Endometrium (tissue), 2 donors: ENCODE results near the gene EYS.
"Not testable (repeated sequence)": the region's sequence is repeated elsewhere in the genome, so short reads cannot be mapped to it uniquely, and the experiment has no call there.

Source experiments
- FAIRE-seq: peaks from 2 replicates; lab custom pipeline; 2012; peaks lifted over from hg19 to GRCh38; lab: Jason Lieb, UNC
- donor health status: control.
- donor health status: control.

EYS gene

GRCh38 chr6:64467656-64468055 is 1239.4 kb downstream of the EYS start:
- no peak for FAIRE-seq

- FAIRE-seq, result no peak
Measured at GRCh38 chr6:64459411-64459944, 1247.5 kb downstream of the EYS start.

GRCh38 chr6:64448101-64448500 is 1258.9 kb downstream of the EYS start:
- not testable (repeated sequence) for FAIRE-seq

GRCh38 chr6:64445038-64445437 is 1262.0 kb downstream of the EYS start:
- no peak for FAIRE-seq

- no peak for FAIRE-seq
Measured at GRCh38 chr6:64439274-64439673, 1267.8 kb downstream of the EYS start.

GRCh38 chr6:64437996-64438395 is 1269.0 kb downstream of the EYS start:
- FAIRE-seq, result no peak

- no peak for FAIRE-seq
Measured at GRCh38 chr6:64429926-64430325, 1277.1 kb downstream of the EYS start.

- FAIRE-seq, result no peak
Measured at GRCh38 chr6:64428186-64428585, 1278.8 kb downstream of the EYS start.

- no peak for FAIRE-seq
Measured at GRCh38 chr6:64415926-64416325, 1291.1 kb downstream of the EYS start.

GRCh38 chr6:64411226-64411625 is 1295.8 kb downstream of the EYS start:
- FAIRE-seq, result no peak

GRCh38 chr6:64409948-64410347 is 1297.1 kb downstream of the EYS start:
- FAIRE-seq, result no peak

GRCh38 chr6:64404396-64404795 is 1302.6 kb downstream of the EYS start:
- no peak for FAIRE-seq

- no peak for FAIRE-seq
Measured at GRCh38 chr6:64383277-64383676, 1323.7 kb downstream of the EYS start.

GRCh38 chr6:64376394-64376793 is 1330.6 kb downstream of the EYS start:
- no peak for FAIRE-seq

GRCh38 chr6:64357430-64357829 is 1349.6 kb downstream of the EYS start:
- FAIRE-seq, result no peak

GRCh38 chr6:64347411-64347810 is 1359.6 kb downstream of the EYS start:
- FAIRE-seq, result no peak

- FAIRE-seq, result no peak
Measured at GRCh38 chr6:64335195-64335594, 1371.8 kb downstream of the EYS start.

GRCh38 chr6:64334636-64335035 is 1372.4 kb downstream of the EYS start:
- no peak for FAIRE-seq

GRCh38 chr6:64330694-64331307 is 1376.2 kb downstream of the EYS start:
- FAIRE-seq, result no peak

GRCh38 chr6:64326939-64327338 is 1380.1 kb downstream of the EYS start:
- no peak for FAIRE-seq

- FAIRE-seq, result no peak
Measured at GRCh38 chr6:64325093-64325492, 1381.9 kb downstream of the EYS start.

GRCh38 chr6:64310214-64310613 is 1396.8 kb downstream of the EYS start:
- no peak for FAIRE-seq

- FAIRE-seq, result no peak
Measured at GRCh38 chr6:64301307-64302236, 1405.5 kb downstream of the EYS start.
